GM04503 (cell line): ENCODE results near the gene NDUFB10.
A peak's percentile ranks its signal among the peaks of the same experiment; 100 is the strongest.
"Not testable (repeated sequence)": the region's sequence is repeated elsewhere in the genome, so short reads cannot be mapped to it uniquely, and the experiment has no call there.

Experiments used
- DNase-seq: peaks from one replicate; pipeline ENCODE4 v3.0.0-alpha.2; 2012; ENCODE audit warnings: low read depth

Gene NDUFB10

GRCh38 chr16:1959269-1960039 is at the start of gene NDUFB10:
Gene NDUFB10, plus strand, starts transcription at chr16:1959538. Its CDS starts 87 bp downstream, at chr16:1959625.
- peak; percentile 44 for DNase-seq

- DNase-seq: no peak
Measured at GRCh38 chr16:1909561-1910231, 49.6 kb upstream of the NDUFB10 start.

GRCh38 chr16:1911467-1912214 is 47.7 kb upstream of the NDUFB10 start:
- no peak for DNase-seq

- no peak for DNase-seq
Measured at GRCh38 chr16:1912215-1912543, 47.2 kb upstream of the NDUFB10 start.

GRCh38 chr16:1913327-1914083 is 45.8 kb upstream of the NDUFB10 start:
- no peak for DNase-seq

GRCh38 chr16:1914084-1914608 is 45.2 kb upstream of the NDUFB10 start:
- no peak for DNase-seq

- DNase-seq: no peak
Measured at GRCh38 chr16:1914988-1915387, 44.4 kb upstream of the NDUFB10 start.

GRCh38 chr16:1915732-1916639 is 43.4 kb upstream of the NDUFB10 start:
- no peak for DNase-seq

GRCh38 chr16:1916640-1916990 is 42.7 kb upstream of the NDUFB10 start:
- no peak for DNase-seq

- DNase-seq: no peak
Measured at GRCh38 chr16:1917056-1917664, 42.2 kb upstream of the NDUFB10 start.

- DNase-seq: no peak
Measured at GRCh38 chr16:1917665-1918350, 41.5 kb upstream of the NDUFB10 start.

GRCh38 chr16:1918351-1919326 is 40.7 kb upstream of the NDUFB10 start, which contains the start of gene HS3ST6:
Gene HS3ST6, minus strand, starts transcription at chr16:1918415. Its CDS starts 92 bp downstream, at chr16:1918323.
- no peak for DNase-seq

GRCh38 chr16:1919327-1919998 is 39.9 kb upstream of the NDUFB10 start:
- DNase-seq: no peak

GRCh38 chr16:1920122-1920521 is 39.2 kb upstream of the NDUFB10 start:
- not testable (repeated sequence) for DNase-seq

- DNase-seq: no peak
Measured at GRCh38 chr16:1920727-1921171, 38.6 kb upstream of the NDUFB10 start.

GRCh38 chr16:1922357-1922756 is 37.0 kb upstream of the NDUFB10 start:
- no peak for DNase-seq

- no peak for DNase-seq
Measured at GRCh38 chr16:1923299-1924034, 35.9 kb upstream of the NDUFB10 start.
